Measurements from ENCODE around the gene TANGO6. TPM values are rescaled to one million over a fixed set of nuclear protein-coding genes. Genes with fewer than 3 reads are reported as not detected.

The TANGO6 gene
- total RNA-seq, 1 donor from 2014 or later, result 10.5 TPM

DNA sequence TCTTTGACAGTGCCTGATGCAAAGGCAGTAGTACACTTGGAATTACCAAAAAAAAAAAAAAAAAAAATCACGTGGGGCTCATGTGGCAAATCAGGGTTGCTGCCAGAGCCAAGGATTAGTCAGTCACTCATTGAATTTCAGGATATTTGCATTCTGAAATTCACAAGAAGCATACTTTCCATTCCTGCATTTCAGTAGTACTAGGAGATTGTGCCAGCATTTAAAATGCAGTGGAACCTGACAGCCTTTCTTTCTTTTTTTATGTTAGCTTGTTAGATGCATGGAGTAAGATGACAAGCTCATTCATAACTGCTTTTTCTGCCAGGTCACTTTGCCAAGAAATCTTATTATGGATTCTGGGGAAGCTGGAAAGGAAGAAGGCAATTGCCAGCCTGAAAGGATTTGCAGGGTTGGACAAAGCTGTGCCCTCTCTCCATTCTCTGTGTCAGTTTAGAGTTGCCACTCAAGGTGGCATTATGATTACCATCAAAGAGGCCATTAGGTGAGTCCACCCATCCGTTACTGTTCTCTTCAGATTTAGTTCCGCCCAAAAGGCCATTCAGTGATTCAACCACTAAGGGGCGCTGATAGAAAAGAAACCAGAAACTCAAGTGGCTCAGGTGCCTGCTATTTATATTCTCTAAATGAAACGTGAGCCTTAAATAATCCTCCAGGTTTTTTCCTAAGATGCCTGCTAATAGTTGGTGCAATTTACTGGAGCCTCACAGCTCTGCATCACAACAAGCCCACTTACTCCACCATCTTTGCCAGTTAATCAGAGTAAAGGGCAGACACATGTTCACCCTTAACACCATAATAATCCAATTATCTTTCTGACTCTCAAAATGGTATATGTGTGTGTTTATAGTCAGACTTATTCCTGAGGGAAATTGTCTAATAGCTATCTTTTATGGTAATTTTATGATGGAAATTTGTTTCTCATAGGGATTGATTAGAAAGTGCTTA lies 59.0 kb downstream of the TANGO6 start:
- DNase-seq (ENCODE audit: low spot score), result no peak
- intact Hi-C loops (cut with DNase I), result loop anchor here (2.0 to 5.0 kb wide), 2 partner anchors 205 to 223 kb away; partner anchors contain the start of gene HAS3

DNA sequence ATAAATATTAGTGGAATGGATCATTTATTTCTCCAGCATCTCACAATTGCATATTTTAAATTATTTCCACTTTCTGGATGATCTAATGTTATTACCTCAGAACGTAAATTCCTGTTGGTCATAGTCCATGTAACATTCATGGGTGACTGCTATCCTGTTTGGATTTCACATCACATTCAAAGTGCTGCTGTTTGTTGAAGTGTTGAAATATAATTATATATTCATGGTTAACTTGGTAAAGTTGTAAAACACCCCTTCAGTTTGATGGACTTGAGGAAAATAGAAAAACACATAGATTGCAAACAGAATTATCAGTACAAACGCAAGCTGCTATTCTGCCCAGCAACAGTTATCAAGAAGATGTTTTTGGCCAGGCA lies 59.6 kb downstream of the TANGO6 start:
- intact Hi-C loops (cut with DNase I), result loop anchor here (2.0 to 5.0 kb wide), 2 partner anchors 204 to 222 kb away; partner anchors contain the start of gene HAS3
- DNase-seq (ENCODE audit: low spot score), result no peak

DNA sequence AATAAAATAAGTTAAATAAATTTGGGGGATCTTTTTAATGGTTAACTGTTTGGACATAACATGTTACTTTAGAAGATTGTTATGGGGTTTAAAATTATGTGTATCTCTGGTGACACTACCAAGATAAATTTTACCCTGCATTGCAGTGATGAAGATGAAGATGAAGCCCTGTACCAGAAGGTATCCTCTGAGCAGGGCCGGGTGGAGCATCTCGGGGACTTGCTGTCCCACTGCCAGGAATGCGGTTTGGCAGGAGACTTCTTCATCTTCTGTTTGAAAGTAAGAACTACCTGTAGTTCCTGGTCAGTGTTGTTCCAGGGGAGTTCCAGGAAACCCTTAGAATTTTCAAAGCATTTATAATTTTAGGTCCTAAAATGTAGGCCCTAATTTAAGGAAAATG lies 64.0 kb downstream of the TANGO6 start:
- DNase-seq (ENCODE audit: low spot score), result no peak
- intact Hi-C loops (cut with DNase I), result no loop called here

DNA sequence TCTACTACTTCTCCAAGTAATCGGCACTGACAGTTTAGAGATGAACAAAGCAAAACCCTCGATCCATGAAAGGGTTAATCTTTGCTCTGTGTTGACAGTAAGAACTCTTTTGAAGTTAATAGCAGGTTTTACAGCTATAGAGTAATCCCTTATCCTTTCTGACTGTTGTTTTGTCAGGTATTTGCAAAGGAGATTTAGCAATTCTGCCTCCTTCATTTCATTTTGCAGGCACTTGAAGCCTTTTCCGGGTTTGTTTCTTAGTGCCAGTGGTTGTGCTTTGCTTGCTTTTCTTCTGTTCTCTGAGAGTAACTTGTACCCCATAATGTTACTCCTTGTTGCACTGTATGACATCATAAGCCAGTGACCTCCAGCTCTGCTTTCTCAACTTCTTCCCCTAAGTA lies 64.5 kb downstream of the TANGO6 start:
- intact Hi-C loops (cut with DNase I), result no loop called here
- no peak for DNase-seq (ENCODE audit: low spot score)

DNA sequence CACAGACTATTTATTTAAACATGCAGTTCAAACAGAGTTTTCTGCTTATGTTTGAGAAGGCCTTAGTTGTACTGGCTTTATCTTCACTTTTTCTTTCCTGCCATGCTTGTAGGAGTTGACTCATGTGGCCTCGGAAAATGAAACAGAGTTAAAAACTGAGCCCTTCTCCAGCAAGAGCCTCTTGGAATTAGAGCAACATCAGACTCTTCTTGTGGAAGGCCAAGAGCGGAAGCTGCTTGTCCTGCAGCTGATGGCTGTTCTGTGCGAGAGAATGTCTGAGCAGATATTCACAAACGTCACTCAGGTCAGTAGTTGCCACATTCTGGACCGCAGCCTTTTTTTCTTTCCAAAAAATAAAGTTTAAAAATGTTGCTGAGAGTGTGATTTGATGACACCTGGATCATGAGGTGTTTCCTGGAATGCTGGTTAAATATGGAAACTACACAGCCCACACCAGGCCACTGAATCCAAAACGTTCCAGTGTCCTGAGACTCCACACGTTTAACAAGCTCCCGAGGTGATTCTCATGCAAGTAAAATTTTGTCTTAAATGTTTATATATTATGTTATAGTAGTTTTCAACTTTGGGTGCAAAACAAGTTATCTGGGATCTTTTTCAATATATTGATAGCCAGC lies 65.9 kb downstream of the TANGO6 start:
- intact Hi-C loops (cut with DNase I), result no loop called here
- no peak for DNase-seq (ENCODE audit: low spot score)

DNA sequence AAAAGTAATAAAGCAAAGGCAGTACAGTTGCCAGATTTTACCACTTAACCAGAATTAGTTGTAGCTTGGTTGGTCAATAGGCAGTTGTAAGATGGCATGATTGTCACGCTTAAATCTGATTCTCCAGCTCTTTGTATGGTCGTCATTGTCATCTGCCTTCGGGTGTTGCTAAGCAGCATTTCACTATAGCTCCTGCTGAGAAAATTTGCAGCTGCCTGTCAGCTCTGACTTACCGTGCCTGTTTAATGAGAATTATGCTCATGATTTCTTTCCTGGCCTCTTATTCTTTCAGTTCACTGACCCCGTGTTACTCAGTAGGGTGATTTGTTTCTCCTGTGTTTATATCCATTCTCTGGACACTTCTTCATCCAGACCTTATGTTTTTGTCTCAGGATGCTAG lies 66.7 kb downstream of the TANGO6 start:
- DNase-seq (ENCODE audit: low spot score), result no peak
- intact Hi-C loops (cut with DNase I), result no loop called here

DNA sequence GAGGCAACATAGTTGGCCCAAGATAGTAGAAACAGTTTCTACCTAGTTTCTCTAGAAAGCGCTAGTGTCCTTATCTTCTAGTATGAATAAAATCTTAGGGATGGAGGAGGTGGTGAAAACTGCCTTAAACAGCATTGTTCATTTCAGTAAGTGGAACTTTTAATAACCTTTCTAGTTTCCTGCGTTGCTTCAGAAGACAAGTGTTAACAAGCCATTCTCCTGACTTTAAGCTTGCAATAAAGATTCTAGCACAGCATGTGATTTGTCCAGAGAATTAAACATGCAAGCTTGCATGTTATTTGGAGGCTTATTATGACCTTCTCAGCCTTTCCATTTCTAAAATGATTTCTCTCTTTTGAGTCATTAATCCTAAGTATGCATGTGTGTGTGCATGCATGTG lies 72.3 kb downstream of the TANGO6 start:
- DNase-seq (ENCODE audit: low spot score), result no peak
- intact Hi-C loops (cut with DNase I), result no loop called here

DNA sequence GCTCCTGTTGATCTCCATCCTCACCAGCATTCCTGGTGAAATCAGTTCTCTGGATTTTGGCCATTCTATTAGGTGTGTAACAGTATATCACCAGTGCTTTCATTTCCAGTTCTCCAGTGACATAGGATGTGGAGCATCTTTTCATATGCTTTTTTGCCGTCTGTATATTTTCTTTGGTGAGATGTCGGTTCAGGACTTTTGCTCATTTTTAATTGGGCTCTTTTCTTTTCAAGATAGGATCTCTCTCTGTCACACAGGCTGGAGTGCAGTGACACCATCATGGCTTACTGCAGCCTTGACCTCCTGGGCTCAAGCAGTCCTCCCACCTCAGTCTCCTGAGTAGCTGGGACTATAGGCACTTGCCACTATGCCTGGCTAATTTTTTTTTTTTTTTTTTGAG lies 74.2 kb downstream of the TANGO6 start:
- no peak for DNase-seq (ENCODE audit: low spot score)
- intact Hi-C loops (cut with DNase I), result no loop called here

DNA sequence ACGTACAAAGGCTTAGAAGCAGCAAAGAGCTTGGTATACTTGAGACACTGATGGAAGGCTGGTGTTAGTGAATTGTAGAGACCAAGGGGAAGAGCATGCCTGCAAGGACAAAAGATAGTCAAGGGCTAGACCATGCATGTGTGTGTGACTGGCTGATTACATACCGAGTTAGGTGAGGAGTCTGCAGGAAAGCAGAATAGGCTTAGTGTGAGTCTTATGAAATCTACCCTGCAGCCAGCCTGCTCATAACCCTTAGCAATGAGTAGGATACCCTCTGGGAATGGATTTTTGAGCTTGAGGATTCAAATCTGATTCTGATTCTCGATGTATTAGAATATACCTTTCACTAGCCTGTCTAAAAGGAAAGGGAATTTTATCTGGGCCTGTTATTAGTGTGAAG lies 77.0 kb downstream of the TANGO6 start:
- intact Hi-C loops (cut with DNase I), result no loop called here
- DNase-seq (ENCODE audit: low spot score), result no peak

DNA sequence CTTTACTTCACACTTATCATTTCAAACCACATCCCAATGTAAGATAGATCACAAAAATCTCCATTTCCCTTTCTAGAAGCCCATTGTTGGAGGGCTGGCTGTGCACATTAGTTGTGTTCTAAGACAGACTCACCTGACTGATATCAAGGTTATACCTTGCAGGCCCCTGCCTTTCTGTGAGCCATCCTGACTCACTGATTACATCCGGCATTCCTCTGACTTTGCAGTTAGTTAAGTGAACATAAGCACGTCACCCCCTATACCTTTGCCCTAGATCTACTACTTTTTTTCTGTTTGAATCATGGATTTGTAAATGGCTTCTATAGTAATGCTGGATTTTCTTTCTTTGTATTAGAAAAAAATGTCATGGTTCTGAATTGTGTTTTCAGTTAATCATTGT lies 78.3 kb downstream of the TANGO6 start:
- no peak for DNase-seq (ENCODE audit: low spot score)
- intact Hi-C loops (cut with DNase I), result no loop called here

DNA sequence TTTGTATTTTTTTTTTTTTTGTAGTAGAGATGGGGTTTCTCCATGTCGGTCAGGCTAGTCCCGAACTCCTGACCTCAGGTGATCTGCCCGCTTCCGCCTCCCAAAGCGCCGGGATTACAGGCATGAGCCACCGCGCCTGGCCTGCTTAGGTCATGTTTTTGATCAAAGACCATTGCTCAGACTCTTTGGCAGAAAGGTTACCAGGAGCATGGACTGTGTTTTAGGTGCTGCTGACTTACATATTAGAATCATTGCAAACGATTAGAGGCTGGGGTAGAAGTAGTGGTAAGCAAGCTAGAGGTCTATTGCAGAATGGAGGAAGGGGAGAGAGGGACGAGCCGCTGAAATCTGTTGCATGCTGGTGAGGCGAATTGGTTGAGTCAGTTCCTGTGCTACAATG lies 79.8 kb downstream of the TANGO6 start:
- intact Hi-C loops (cut with DNase I), result no loop called here
- DNase-seq (ENCODE audit: low spot score), result no peak

DNA sequence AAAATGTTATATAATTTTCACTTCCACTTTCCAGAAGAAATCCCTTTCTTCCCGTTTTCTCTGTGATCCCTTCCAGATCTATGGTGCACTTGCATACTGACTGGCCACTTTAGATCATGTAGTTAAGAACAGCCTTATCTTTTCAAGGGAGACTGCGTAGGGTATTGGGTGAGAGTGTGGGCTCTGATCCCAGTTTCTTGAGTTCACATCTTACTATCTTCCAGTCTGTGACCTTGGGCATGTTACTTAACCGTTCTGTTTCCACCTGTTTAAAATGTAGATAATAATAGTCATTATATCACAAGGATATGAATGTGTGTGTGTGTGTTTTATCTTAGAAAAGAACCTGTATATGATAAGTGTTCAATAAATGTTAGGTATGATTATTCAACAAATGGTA lies 83.7 kb downstream of the TANGO6 start:
- intact Hi-C loops (cut with DNase I), result no loop called here
- no peak for DNase-seq (ENCODE audit: low spot score)

DNA sequence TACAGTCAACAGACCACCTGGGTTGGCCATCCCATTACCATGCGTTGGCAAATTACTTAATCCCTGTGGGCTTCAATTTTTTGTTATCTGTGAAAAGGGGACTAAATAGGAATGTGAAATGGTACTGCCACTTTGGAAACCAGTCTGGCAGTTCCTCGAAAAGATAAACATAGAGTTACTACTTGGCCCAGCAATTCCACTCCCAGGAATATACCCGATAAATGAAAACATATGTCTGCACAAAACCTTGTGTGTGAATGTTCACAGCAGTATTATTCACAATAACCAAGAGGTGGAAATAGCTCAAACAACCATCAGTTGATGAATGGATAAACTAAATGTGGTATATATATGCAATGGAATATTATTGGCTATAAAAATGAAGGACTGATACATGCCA lies 87.9 kb downstream of the TANGO6 start:
- intact Hi-C loops (cut with DNase I), result no loop called here

DNA sequence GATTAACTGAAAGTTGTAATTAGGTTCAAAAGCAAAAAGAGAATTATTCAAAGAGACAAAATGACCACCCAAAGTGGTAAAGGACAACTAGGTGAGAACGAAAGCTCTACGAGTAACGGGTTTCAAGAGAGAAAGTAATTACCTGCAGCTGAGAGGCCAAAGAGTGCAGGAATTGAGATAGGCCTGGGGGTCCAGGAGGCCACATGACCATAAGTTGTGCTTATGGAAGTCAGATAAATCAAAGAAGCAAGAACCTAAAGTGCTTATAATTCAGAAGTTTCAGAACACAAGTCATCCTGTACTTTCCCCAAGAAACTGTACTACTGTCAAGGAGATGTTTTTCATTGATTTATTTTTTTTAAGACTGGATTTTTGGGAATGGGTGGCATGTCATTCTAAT lies 91.1 kb downstream of the TANGO6 start:
- no peak for DNase-seq (ENCODE audit: low spot score)
- intact Hi-C loops (cut with DNase I), result no loop called here

More for the DNA sequence above, 87.9 kb downstream of the TANGO6 start:
- DNase-seq (ENCODE audit: low spot score), result no peak

DNA sequence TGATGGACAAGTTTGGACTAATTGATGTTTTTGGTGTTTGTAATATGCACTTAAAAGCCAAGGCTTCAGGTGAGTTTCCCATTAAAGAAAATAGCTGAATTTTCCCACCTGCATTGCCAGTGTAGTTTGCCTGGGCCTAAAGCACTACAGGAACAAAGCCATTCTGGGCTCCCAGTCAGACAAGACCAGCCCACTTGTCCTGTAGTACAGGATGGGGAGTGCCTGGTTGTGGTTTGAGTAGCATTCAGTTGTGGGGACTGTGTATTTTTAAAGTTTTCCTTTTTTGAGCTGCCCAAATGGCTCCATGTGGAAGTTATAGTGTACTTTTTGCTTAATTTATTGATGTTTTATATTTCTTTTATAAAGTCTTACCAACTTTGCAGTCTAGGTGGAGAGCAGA lies 91.7 kb downstream of the TANGO6 start:
- DNase-seq (ENCODE audit: low spot score), result no peak
- intact Hi-C loops (cut with DNase I), result no loop called here

DNA sequence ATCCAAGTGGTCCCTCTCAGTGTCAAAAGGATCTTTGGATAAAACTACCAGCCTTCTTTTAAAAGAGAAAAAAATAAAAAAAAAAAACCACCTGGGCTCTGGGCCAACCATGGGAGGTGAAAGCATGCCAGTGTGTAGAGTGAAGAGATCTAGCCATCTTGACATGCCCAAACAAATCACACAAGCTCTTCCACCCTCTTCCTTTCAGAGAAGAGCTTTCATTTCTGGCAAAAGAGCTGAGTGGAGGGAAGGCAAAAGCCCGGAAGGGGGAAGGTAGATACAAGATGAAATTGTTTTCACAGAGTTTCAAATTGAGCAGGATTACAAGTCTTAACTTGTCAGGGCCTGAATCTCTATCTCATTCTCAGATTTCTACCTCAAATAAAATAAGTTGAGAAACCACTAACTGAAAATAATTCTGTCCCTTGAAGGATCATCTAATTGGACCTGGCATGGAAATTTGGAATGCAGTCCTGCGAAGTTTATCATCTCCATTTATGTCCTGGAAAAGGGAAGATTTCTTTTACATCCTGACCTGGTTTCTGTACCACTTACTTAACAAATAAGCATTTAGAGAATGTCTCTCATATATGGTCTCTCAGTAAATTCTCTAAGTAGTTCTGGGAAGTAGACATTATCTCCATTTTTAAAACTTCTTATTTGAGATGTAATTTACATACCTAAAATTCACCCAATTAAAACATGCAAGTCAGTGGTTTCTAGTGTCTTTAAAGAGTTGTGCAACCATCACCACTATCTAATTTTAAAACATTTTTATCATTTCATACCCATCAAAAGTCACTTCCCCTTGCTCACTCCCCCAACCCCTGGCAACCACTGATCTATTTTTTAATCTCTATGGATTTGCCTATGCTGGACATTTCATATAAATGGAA lies 93.7 kb downstream of the TANGO6 start:
- intact Hi-C loops (cut with DNase I), result no loop called here

DNA sequence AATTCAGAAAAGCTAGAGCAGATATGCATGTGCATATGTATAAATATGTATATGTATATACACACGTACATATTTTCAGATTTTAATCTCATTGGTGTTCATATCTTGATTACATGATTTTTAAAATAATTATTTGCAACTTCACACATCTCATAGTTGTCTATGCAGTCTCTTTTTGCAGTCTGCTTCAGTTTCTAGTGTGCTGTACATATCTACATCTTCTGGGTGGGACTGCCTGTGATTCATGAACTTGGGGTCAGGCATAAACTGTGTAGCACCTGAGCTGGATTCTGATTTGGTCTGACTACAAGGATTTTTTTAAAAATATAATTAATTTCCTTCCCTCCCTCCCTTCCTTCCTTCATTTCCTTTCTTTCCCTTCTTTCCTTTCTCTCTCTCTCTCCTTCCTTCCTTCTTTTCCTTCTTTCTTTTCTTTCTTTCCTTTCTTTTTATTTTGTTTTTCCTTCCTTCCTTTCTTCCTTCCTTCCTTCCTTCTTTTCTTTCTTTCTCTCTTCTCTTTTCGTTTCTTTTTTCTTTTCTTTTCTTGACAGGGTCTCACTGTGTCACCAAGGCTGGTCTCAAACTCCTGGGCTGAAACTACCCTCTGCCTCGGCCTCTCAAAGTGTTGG lies 96.5 kb downstream of the TANGO6 start:
- intact Hi-C loops (cut with DNase I), result no loop called here

More for the DNA sequence above, 93.7 kb downstream of the TANGO6 start:
- no peak for DNase-seq (ENCODE audit: low spot score)

DNA sequence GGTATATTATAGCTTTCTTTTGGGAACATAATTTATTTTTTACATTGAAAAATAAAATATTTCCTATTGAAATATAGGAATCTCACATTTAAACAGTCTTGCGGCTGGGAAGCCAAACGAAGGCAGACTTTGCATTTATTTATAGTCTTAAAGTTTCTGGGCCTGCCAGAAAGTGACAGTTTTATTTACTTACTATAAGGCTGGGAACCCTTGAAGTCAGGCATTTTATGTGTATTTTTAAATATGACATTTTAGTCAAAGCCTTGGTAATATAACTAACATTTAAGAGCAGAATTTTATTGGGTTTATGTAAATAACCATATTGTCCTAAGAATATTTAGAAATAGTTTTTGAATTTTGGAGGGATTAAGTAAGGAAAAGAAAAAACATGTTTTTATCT lies 97.5 kb downstream of the TANGO6 start:
- intact Hi-C loops (cut with DNase I), result no loop called here
- DNase-seq (ENCODE audit: low spot score), result no peak

More for the DNA sequence above, 96.5 kb downstream of the TANGO6 start:
- no peak for DNase-seq (ENCODE audit: low spot score)

DNA sequence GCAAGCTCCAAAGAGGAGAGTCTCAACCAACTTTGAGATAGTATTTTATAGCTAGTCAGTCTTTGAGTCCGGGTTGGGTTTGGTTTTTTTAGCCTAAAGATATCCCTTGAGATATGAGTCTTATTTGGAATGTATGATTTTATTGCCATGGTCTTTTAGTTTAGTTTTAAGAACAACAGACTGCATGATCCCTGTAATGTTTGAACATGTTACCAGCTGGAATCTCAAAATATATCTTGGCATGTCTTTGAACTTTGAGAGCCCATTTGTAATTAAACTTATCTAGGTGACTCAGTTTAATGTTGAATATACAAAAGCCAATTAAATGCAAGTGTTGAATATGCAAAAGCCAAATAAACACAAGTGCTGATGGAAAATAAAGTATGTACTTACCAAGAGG lies 100.6 kb downstream of the TANGO6 start:
- intact Hi-C loops (cut with DNase I), result no loop called here
- DNase-seq (ENCODE audit: low spot score), result no peak
